Right lobe of liver (tissue), 4 donors: ENCODE results near the gene ETV3L.

Experiments used
- CTCF ChIP-seq, 4 donors: fragments of 200-600 bp in 3 of 4; fragments of 450-650 bp in 1 of 4; IDR thresholded peaks; one replicate each; pipeline versions ENCODE4 v1.5.1 to v1.8.0; 2016 to 2022; ENCODE audit warnings: antibody characterized with exemption in 4 of 4, mild to moderate bottlenecking in 2 of 4
- POLR2A ChIP-seq: fragments of 450-650 bp; IDR thresholded peaks from one replicate; pipeline ENCODE4 v1.6.1; 2017; ENCODE audit warnings: antibody characterized with exemption, mild to moderate bottlenecking
- donor health status: DM: no; HTN: no; CAD: no.
- donor health status: DM: no; HTN: no; CAD: no.
- donor health status: DM: no; HTN: yes; CAD: no.

DNA sequence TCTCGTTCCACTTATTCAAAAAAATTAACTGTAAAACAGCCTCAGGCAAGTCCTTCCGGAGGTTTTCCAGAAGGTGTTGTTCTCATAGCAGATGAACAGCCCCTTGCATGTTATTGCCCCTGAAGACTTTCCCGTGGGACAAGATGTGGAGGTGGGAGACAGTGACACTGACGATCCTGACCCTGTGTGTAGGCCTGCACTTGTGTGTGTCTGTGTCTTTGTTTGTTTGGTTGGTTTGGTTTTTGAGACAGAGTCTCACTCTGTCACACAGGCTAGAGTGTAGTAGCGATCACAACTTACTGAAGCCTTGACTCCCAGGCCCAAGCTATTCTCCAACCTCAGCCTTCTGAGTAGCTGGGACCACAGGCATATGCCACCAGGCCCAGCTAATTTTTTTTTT is 12.6 kb downstream of the ETV3L start:
- no peak for TF ChIP-seq POLR2A
- TF ChIP-seq CTCF (IDR thresholded peaks at IDR 0.05) = no peak
